Measurements from ENCODE around the gene ATRX. TPM values are rescaled to one million over a fixed set of nuclear protein-coding genes. Genes with fewer than 3 reads are reported as not detected.

The ATRX gene
- total RNA-seq, 1 experiment from 2014 or later, result 61.3 TPM

DNA sequence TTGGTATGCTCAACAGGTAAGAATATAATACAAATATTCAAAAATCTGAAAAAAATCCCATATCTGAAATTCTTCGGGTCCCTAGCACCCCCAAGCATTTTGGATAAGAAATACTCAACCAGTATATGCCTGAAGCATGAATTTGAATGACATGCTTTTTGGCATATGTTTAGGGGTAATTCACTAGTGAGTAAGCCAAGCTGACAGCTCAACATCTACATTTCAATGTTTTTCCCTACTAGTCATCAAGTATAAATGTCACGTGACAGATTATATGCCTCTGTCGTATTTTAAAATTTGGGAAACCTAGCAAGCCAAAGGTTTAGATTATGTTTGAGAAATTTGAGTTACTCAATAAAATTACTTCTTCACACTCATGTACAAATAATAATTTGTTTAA, 213.7 kb downstream of the ATRX start:
- Histone ChIP-seq H3K27me3 (ENCODE audit: insufficient read depth, low read length) (no peaks in the 10 kb centered on the region), H3K9me3 (ENCODE audit: control insufficient read depth in 1 of 2, insufficient read depth in 1 of 2, low read depth in 1 of 2, low read length in 2 of 2) (no peaks in the 10 kb centered on the region), H3K4me3 (replicated peaks in 1 of 2; ENCODE audit: low read depth in 1 of 2, low read length in 2 of 2) (no peak overlapping the region), H3K4me2 (ENCODE audit: low read length) (no peak overlapping the region), H3K4me1 (ENCODE audit: control insufficient read depth in 1 of 2, insufficient read depth in 2 of 2, low read length in 2 of 2) (no peaks in the 10 kb centered on the region), H4K20me1 (ENCODE audit: insufficient read depth) (no peaks in the 10 kb centered on the region), H3K9ac (ENCODE audit: low read length) (no peak overlapping the region), H3K9me2 (ENCODE audit: insufficient read depth) (no peaks in the 10 kb centered on the region), H3K79me2 (ENCODE audit: insufficient read depth, low read length) (no peaks in the 10 kb centered on the region), H3K27ac (ENCODE audit: low read depth, low read length) (no peak overlapping the region), H3K36me3 (ENCODE audit: control insufficient read depth in 1 of 2, insufficient read depth in 2 of 2, low read length in 2 of 2) (no peaks in the 10 kb centered on the region; a peak in 1 of 4 replicates), H2AFZ (ENCODE audit: low read depth, low read length, poor library complexity, severe bottlenecking) (no peak overlapping the region)
- ATAC-seq, result no peak
- no peak for DNase-seq (ENCODE audit: low read depth, low spot score)
- intact Hi-C loops (cut with micrococcal nuclease), result no loop called here
- ChIA-PET CTCF (no interaction called here), RAD21 (ENCODE audit: low non-redundant PET in 1 of 2, low total read pairs in 2 of 2, uncharacterized antibody in 2 of 2, unreplicated experiment in 2 of 2) (no interaction called here), POLR2A (no interaction called here)
- TF ChIP-seq FOSL1 (IDR thresholded peaks at IDR 0.05; ENCODE audit: low read depth) (no peak), ZNF274 (IDR thresholded peaks at IDR 0.05; ENCODE audit: low read depth, low read length) (no peak)
- no TSS peak for BruUV-seq (replicated peaks)

DNA sequence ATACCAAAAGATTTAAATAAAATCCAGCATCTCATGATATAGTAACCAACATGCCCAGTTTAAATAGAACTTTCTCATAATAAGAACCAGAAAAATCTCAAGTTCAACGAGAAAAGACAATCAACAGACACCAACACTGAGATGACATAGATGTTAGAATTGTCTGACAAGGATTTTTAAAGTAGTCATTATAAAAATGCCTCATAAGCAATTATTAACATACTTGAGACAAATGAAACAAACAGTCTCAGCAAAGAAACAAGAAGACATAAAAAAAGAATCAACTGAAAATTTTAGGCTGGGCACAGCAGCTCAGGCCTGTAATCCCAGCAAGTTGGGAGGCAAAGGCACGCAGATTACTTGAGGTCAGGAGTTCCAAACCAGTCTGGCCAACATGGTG, 220.7 kb downstream of the ATRX start:
- DNase-seq (ENCODE audit: low read depth, low spot score), result no peak
- CTCF ChIA-PET, result no interaction called here
- Histone ChIP-seq H3K36me3 (ENCODE audit: control insufficient read depth in 1 of 2, insufficient read depth in 2 of 2, low read length in 2 of 2) (no peaks in the 10 kb centered on the region), H3K4me1 (ENCODE audit: control insufficient read depth in 1 of 2, insufficient read depth in 2 of 2, low read length in 2 of 2) (no peaks in the 10 kb centered on the region), H3K9ac (ENCODE audit: low read length) (no peak overlapping the region), H3K27ac (ENCODE audit: low read depth, low read length) (no peak overlapping the region), H3K4me2 (ENCODE audit: low read length) (no peak overlapping the region), H3K9me2 (ENCODE audit: insufficient read depth) (no peaks in the 10 kb centered on the region), H2AFZ (ENCODE audit: low read depth, low read length, poor library complexity, severe bottlenecking) (no peak overlapping the region), H3K4me3 (replicated peaks in 1 of 2; ENCODE audit: low read depth in 1 of 2, low read length in 2 of 2) (no peak overlapping the region), H4K20me1 (ENCODE audit: insufficient read depth) (no peaks in the 10 kb centered on the region), H3K79me2 (ENCODE audit: insufficient read depth, low read length) (no peaks in the 10 kb centered on the region), H3K9me3 (ENCODE audit: control insufficient read depth in 1 of 2, insufficient read depth in 1 of 2, low read depth in 1 of 2, low read length in 2 of 2) (no peaks in the 10 kb centered on the region), H3K27me3 (ENCODE audit: insufficient read depth, low read length) (no peaks in the 10 kb centered on the region)
- BruUV-seq (replicated peaks), result no TSS peak
- no peak for TF ChIP-seq EGR1 (IDR thresholded peaks at IDR 0.05; ENCODE audit: low read depth)
- no peak for TF ChIP-seq CEBPB (IDR thresholded peaks at IDR 0.05; ENCODE audit: low read depth)
- TF ChIP-seq ZNF274 (IDR thresholded peaks at IDR 0.05; ENCODE audit: low read depth, low read length), result no peak
- TF ChIP-seq, protein P1, sequence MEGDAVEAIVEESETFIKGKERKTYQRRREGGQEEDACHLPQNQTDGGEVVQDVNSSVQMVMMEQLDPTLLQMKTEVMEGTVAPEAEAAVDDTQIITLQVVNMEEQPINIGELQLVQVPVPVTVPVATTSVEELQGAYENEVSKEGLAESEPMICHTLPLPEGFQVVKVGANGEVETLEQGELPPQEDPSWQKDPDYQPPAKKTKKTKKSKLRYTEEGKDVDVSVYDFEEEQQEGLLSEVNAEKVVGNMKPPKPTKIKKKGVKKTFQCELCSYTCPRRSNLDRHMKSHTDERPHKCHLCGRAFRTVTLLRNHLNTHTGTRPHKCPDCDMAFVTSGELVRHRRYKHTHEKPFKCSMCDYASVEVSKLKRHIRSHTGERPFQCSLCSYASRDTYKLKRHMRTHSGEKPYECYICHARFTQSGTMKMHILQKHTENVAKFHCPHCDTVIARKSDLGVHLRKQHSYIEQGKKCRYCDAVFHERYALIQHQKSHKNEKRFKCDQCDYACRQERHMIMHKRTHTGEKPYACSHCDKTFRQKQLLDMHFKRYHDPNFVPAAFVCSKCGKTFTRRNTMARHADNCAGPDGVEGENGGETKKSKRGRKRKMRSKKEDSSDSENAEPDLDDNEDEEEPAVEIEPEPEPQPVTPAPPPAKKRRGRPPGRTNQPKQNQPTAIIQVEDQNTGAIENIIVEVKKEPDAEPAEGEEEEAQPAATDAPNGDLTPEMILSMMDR (IDR thresholded peaks at IDR 0.05 in 2 of 3, conservative IDR thresholded peaks at IDR 0.05 in 1 of 3; ENCODE audit: borderline replicate concordance in 1 of 3, insufficient read depth in 1 of 3, low read depth in 2 of 3, low read length in 2 of 3), result no peak
- TF ChIP-seq RAD21 (IDR thresholded peaks at IDR 0.05; ENCODE audit: low read depth), result no peak
- intact Hi-C loops (cut with micrococcal nuclease), result no loop called here
- RAD21 ChIA-PET (ENCODE audit: low non-redundant PET in 1 of 2, low total read pairs in 2 of 2, uncharacterized antibody in 2 of 2, unreplicated experiment in 2 of 2), result no interaction called here
- POLR2A ChIA-PET, result no interaction called here
- ATAC-seq, result no peak
